GM11168 (cell line): ENCODE results near the gene ABHD14A.

ENCODE experiments used
- in situ Hi-C: fragments of 300-500 bp; cut with MboI; formaldehyde crosslinking; loops from one replicate; pipeline ENCODE4 v1.12.0; 2022; ENCODE audit warnings: low sequenced_read_pairs; ENCODE audit not compliant: unreplicated experiment

The ABHD14A gene

DNA sequence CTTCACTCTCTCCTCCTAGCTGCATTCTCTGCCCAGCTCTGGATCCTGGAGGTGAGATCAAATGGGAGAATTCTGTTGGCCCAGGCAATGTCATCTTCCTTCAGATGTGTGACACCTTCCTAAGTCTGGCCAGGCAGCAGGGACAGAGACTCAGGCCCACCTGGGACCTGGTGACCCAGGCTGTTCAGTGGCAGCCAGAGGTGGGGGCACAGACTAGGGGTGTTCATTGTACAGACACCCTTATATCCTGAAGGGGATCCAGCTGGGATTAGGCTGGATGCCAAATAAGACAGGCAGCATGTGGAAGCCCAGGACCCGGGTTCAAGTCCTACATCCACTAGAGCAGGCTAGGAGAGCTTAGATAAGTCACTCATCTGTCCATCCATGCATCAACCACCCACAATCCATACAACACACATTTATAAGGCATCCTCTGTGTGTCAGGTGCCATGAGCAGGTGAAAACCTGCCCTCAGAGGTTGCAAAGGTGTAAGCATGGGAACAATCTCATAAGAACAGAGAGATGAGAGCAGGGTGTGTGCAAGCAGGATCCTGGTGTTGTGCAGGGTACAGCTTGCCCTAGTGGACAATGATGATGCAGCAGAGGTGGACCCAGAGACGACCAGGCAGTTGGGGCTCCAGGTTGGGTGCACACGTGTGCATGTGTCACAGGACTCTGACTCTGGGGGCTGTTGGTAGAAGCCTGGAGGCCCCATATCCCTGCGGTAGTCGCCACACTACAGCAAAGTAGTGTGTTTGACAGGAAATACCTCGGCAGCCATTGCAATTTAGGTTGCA, 39.1 kb downstream of the ABHD14A start:
- in situ Hi-C loops, result no loop called here

DNA sequence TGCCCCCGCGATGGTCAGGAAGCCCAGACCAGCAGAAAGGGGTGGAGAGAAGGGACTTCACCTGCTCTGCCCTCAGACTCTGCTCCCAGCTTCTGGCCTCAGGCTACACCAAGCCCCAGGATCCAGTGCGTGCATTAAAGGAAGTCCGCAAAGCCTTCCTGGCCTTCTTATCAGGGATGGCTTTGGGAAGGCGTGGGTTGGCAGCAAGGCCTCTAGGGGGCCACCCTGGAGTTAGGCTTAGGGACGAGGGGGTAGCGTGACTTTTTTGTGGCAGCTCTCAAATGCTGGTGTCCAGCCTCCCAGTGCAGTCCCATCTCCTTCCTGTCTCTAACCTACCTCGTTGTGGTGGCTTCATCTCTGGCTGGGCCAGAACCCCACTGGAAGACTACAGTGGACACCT, 39.7 kb downstream of the ABHD14A start:
- in situ Hi-C loops, result no loop called here

DNA sequence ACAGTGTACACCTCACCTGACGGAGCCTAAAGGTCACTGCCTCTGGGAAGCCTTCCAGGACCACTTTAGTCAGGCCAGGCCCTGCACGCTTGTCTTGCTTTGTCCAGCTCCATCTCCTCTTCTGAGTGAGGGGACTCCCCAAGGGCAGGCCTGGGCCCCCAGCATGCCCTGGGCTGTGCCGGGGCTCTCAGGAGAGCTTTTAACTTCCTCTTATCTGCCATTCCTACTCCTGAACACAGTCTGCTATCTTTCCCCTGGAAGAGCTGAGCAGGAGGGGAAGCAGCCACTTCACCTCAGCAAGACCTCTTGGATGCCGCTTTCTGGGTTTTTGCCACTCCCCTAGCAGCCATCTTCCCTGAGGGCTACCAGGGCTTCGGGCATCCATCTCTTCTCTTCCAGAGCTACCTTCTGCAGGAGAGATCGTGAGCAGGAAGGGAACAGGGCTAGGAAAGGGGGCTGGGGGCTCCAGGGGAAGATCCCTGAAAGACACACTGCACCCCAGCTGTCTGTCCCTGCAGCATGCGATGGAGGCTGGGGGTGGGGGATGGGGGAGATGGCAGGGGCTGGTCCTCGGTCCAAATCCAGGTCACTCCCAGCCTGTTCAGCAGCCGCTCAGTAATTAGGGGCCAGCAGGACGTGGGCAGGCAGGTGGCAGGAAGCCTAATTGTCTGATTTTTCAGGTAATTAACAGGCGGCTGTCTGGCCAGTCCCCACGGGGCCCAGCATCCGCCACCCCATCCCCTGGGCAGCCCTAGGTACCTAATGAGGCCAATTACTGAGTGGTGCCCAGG, 40.8 kb downstream of the ABHD14A start:
- in situ Hi-C loops, result no loop called here

GRCh38 chr3:52017586-52017985, 42.7 kb downstream of the ABHD14A start:
- in situ Hi-C loops, result no loop called here

DNA sequence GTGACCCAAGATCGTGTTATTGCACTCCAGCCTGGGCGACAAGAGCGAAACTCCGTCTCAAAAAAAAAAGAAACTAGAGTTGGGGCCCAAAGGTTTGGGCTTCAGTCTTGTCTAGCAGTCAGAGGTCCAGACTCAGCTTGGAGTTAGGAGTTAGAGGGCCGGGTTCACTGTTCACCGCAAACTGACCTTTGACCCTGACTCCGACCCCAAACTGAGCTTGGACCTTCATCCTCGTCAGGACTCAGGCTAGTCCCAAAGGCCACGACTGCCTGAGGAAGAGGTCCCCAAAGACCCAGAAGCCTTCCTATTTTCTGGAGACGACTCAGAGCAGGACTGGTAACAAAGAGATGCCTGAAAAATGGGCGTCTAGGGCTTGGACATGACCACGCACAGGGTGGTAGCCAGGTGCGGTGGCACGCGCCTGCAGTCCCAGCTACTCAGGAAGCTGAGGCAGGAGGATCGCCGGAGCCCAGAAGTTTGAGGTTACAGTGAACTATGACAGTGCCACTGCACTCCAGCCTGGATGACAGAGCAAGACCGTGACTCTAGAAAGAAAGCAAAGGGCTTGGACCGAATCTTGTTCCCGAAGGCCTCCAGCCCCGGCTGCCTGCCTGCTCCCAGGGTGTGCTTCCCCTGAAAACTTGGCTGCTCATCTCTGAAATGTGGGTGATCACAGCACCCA, 43.6 kb downstream of the ABHD14A start:
- in situ Hi-C loops, result no loop called here

DNA sequence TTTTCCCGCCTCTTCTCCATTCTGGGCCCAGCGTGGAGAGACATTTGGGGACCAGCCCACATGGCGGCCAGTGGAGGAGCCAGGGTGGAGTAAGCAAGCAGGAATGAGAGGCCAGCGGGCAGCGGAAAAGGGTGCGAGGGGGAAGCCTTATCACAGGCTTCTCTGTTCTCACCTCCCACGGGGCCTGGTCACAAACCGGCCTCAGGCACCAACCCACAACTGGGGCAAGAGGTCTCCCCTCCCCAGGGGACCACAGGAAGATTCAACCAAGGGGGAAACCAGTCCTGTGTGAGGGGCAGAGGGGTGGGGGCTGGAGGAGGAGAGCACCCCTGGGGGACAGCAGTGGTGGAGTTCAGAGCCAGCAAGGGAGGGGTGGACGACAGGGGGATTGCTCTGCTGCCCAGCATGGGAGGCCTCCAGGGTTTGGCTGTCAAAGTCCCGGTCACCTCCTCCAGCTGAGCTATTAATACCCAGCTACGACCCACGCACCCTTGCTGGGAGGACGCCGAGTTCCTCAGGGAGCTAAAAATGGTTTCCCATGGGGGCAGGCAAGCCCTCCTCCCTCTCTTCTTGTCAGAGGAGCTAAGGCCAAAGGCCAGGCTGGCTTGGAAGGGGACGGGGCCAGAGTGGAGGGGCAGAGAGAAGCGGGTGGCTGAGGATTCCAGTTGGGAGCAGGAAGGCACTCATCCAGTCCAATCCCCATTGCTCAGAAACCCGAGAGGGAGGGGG, 44.7 kb downstream of the ABHD14A start:
- in situ Hi-C loops, result no loop called here

- in situ Hi-C loops, result no loop called here
Observed at GRCh38 chr3:52020796-52021195, 45.9 kb downstream of the ABHD14A start.

- in situ Hi-C loops, result no loop called here
Observed at GRCh38 chr3:52021489-52022268, 46.8 kb downstream of the ABHD14A start.

DNA sequence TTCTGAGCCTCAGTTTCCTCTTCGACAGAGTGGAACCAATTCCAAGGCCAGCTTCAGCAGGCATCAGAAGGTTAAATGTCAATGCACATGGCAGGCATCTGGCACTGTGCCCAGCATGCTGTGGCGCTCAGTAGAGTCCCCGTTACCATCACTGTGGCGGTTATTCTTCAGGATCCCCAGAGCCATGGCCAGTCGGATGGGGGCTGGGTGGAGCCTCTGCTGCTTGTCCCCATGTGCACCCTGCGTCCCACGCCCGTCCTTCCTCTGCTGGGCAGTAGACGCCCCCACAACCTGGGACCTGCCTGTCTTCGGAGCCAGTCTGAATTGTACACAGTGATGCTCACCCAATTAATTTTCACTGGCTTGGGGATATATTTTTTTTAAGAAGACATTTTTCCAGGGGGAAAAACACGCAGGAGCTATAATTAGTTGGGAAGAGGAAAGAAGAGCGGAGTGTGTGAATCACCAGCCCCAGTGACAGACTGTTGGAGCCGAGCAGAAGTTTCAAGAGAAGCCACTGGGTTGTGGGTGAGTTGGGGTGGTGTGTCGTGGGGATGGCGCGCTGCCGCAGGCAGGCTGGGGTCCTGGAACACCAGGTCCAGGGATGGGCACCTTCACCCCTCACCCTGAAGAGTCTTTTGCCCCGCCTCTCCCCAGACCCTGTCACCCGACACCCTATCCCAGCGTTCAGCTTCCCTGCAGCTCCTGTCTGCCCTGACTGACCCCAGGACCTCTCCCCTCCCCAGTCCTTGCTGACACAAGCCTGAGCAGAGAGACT, 47.6 kb downstream of the ABHD14A start:
- in situ Hi-C loops, result no loop called here

DNA sequence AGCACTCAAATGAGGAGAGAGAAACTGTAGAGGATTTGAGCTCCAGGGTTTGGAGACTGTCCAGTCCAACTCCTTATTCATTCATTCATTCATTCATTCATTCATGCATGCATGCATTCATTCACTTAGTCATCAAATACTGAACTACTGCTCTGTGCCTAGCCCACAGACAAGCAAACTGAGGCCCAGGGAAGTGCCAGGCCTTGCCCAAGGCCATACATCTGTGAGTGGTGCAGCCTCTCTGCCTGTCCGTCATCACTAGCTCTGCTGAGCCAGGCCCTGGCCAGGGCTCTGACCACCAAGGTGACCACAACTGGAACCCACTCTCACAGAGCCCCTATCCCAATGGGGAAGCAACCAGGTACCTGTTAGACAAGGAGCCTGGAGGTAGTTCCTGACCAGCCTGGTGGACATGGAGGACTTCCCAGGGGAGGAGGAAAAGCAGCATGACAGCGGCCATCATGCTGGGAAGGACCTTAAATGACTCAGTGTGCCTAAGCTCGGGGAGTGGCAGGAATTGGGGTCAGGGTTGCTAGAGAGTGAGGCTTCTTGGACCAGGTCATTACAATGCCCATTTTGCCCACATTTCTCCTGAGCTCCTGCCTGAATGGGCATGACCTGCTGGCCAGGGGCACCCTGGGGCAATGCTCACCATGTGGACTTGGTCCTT, 48.4 kb downstream of the ABHD14A start:
- in situ Hi-C loops, result no loop called here

DNA sequence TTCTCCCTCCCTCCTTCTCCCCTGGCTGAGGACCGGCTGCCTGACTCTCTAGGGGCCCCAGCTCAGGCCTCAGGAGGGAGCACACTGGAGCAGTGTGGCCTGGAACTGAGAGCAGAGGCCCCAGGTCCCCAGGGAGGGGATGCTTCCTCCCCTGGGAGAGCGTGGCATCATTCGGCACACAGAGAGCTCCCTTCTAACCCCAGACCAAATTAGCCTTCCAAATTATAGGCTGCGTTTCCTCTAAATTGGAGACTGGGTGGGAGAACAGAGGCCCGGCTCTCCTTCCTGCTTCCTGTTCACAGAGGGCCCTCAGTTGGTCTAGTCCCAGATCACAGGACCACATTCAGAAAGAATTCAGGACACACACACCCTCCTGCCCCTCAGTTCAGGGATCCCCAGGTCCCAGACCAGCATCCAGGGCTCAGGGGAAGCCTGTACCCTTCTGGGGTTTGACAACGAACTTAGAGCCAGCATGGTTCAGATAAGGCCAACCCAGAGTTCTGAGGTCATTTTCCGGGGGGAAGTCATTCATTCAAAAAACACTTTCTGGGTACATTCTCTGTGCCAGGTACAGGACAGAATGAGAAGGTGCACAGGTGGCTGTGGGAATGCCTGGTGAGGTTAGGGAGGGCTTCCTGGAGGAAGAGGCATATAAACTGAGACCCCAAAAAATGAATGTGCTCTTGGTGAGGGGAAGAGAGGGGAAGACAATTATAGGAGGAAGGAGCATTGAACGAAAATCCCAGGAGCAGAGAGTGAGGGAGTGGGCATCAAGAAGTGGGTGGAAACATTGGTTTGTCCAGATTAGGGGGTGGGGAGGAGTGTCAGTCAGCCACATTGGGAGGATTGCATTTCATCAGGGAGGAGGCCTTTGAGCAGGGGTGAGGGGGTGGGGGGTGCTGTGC, 49.2 kb downstream of the ABHD14A start:
- in situ Hi-C loops, result no loop called here

DNA sequence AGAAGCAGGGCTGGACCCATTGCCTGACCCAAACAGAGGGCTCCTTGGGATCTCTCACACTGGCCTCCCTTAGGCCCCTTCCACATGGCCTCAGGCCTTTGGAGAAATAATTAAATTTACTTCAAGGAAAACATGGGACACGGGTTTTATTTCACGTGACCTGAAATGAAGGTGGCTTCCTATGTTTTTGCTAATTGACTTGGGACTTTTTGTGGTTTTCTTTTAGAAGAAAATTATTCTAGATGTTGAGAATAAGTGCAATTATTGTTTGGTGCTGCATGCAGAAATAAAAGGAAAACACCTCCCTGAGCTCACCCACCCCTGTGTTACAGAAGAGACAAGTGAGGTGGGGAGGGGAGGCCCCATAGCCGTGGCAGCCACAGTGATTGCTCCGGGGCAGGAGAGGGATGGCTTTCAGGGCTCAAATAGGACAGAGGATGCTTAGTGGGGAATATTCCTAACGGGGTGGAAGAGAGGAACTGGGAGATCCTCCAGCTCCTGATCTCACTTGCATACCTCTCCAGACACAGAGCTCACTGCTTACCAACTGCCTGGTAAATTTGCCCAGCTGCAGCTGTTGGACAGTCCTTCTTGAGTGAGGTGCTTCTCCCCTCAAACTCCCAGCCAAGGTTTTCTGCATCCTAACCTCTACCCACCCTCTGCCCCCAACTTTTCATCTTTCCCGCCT, 50.0 kb downstream of the ABHD14A start:
- in situ Hi-C loops, result no loop called here

DNA sequence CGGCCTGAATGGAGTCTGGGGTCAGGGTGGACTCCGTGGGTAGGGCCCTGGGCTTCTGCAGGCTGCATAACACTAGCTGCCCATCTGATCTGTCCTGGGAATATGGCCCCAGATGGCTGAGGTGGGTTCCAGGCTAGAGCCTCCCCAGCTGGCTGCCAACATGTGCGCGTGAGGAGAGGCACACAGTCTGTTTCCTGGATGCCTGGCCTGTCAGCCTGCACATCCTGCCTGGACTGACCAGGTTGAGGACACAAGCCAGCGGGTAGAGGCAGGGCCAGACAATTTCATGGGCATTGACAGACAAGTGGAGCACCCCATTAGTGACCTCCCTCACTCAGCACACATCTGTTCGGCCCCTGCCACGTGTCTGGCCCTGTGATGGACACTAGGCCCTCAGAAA, 50.6 kb downstream of the ABHD14A start:
- in situ Hi-C loops, result no loop called here

GRCh38 chr3:52026041-52026440, 51.2 kb downstream of the ABHD14A start:
- in situ Hi-C loops, result no loop called here

DNA sequence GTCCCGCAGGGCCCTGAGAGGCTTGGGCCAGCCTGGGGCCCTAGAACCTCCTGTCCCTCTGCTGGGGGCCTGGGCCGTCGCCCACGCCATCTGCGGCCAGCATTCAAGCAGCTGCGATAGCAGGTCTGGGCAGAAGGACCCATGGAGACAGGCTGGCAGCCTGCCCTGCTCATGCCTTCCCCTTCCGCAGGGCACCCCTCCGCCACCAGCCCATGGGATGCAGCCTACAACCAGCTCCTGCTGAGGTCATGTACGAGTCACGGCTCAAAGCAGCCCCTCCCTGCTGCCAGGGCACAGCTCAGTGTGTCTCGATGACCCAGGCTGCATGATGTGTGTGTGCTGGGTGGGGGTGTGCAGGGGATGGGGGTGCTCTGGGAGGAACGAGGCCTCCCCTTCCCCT, 53.7 kb downstream of the ABHD14A start:
- in situ Hi-C loops, result no loop called here

DNA sequence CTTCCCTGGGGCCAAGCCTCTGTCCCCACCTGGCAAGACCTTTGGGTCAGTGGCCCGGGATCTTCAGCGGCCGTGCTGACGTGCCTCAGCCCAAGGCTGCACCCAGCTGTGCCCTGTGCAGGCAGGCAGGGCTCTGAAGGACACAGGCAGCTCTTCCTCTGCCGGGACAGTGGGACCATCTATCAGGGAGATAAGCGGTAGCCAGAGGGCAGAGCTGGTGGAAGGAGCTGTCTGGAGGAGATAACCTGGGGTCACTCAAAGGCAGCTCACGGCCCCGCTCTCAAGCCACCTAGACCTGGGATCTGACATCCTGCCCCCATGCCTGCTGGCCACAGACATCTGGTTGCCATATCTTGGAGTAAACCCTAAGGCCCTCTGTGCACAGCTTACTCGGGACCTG, 54.2 kb downstream of the ABHD14A start:
- in situ Hi-C loops, result no loop called here

GRCh38 chr3:52029535-52029934, 54.7 kb downstream of the ABHD14A start:
- in situ Hi-C loops, result no loop called here
